Dendritic cell treated with granulocyte-macrophage colony-stimulating factor and Interleukin-4, amounts not matched to agents 40 ng/mL and 50 ng/mL, for 4 days (primary cell): ENCODE data around the gene COPZ2.
"Not testable (repeated sequence)": the region's sequence is repeated elsewhere in the genome, so short reads cannot be mapped to it uniquely, and the experiment has no call there.

Source experiments
- H3K27ac Mint-ChIP-seq: one replicate; pipeline ENCODE4 v1.8.0; 2022; ENCODE audit warnings: mild to moderate bottlenecking, mixed read lengths
- H3K27me3 Mint-ChIP-seq: one replicate; pipeline ENCODE4 v1.8.0; 2022; ENCODE audit warnings: mild to moderate bottlenecking, mixed read lengths
- H3K36me3 Mint-ChIP-seq: one replicate; pipeline ENCODE4 v1.8.0; 2022; ENCODE audit warnings: low read depth, mixed read lengths
- H3K4me1 Mint-ChIP-seq: one replicate; pipeline ENCODE4 v1.8.0; 2022; ENCODE audit warnings: low read depth, mixed read lengths
- H3K4me3 Mint-ChIP-seq: one replicate; pipeline ENCODE4 v1.8.0; 2022; ENCODE audit warnings: mild to moderate bottlenecking, moderate library complexity, mixed read lengths
- H3K9me3 Mint-ChIP-seq: one replicate; pipeline ENCODE4 v1.8.0; 2022; ENCODE audit warnings: mixed read lengths
- intact Hi-C: fragments of 100-400 bp; cut with micrococcal nuclease; formaldehyde crosslinking; loops from one replicate; pipeline ENCODE4 v1.15.0; 2022

COPZ2 gene, protein sequence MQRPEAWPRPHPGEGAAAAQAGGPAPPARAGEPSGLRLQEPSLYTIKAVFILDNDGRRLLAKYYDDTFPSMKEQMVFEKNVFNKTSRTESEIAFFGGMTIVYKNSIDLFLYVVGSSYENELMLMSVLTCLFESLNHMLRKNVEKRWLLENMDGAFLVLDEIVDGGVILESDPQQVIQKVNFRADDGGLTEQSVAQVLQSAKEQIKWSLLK

DNA sequence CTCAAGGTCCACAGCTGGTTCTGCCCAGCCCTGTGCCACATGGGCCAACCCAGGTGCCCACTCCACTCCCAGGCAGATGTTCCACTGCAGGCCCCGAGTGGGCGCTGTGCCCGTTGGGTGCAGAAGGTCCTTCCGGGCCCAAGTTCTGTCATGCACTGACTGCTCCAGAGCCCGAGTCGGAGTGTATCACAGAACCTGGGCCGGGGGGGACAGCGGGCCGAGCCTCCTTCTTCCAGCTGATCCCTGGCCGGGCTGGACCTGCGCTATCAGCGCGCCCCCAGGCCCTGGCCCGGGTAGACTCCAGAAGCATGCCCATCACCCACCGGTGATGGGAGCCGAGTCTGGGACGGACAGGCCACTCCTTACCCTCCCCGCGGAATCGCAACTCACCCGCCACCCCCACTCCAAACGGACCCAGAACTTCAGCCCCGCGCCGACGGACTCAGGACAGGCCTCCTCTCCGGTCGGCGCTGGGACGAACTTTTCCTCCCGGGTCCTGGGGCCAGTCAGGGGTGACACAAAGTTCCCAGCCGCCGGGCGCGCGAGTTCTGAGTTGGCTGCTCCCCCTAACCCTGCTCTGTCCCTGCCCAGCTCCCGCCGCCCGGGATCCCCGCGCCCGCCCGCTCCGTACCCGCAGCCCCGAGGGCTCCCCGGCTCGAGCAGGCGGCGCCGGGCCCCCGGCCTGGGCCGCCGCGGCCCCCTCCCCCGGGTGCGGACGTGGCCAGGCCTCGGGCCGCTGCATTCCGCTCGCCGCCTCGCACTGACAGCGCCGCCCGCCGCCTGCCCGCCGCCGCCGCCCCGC is at the start of gene COPZ2:
Gene COPZ2, minus strand, starts transcription at position 762 of the 802 bp plus-strand sequence. Its CDS starts 20 bp downstream, at position 742.
- H3K9me3 Mint-ChIP-seq, result no peaks in the 10 kb centered on the region
- peaks cover 22% of the 10 kb centered on the region for H3K4me1 Mint-ChIP-seq
- peaks cover 59% of the 10 kb centered on the region for H3K27me3 Mint-ChIP-seq
- intact Hi-C loops, result no loop called here
- no peaks in the 10 kb centered on the region for H3K36me3 Mint-ChIP-seq
- H3K4me3 Mint-ChIP-seq, result peak within 1 kb of the TSS; percentile 80
- H3K27ac Mint-ChIP-seq, result peak within 1 kb of the TSS; percentile 52

DNA sequence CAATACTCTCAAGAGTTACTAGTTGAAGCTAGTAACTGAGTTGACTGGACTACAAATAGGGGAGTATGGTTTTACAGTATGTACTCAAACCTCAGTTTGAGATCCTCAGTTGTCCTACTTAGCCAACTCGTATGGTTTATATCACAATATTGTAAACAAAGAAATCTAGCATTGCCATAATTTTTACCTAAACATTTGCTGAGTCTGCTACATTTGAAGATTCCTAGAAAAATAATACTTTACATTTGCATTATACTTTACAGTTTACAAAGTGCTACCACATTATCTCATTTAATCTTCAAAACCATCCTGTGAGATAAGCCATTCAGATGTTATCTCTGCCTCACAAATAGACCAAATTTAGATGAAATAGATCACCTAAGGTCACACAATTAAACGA is 47.3 kb upstream of the COPZ2 start:
- H3K4me3 Mint-ChIP-seq, result no peak overlapping the region
- no peaks in the 10 kb centered on the region for H3K27me3 Mint-ChIP-seq
- no peaks in the 10 kb centered on the region for H3K9me3 Mint-ChIP-seq
- intact Hi-C loops, result no loop called here
- no peaks in the 10 kb centered on the region for H3K4me1 Mint-ChIP-seq
- H3K27ac Mint-ChIP-seq, result no peak overlapping the region
- peaks cover 9% of the 10 kb centered on the region for H3K36me3 Mint-ChIP-seq

DNA sequence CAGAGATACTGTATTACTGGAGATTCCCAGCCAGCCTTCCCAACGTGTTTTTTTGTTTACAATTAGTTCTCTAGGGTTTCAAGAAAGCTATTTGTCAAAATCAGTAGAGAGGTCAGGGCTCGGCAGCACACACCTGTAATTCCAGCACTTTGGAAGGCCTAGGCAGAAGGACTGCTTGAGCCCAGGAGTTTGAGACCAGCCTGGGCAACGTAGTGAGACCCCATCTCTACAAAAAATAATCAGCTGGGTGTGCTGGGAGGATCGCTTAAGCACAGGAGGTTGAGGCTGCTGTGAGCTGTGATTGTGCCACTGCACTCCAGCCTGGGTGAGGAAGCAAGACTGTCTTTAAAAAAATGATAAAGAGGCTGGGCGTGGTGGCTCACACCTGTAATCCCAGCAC is 44.3 kb upstream of the COPZ2 start:
- no peak overlapping the region for H3K27ac Mint-ChIP-seq
- no peaks in the 10 kb centered on the region for H3K4me1 Mint-ChIP-seq
- intact Hi-C loops, result loop anchor here (2.0 kb wide), 1 partner anchor 49 kb away; no protein-coding TSS in a partner anchor

DNA sequence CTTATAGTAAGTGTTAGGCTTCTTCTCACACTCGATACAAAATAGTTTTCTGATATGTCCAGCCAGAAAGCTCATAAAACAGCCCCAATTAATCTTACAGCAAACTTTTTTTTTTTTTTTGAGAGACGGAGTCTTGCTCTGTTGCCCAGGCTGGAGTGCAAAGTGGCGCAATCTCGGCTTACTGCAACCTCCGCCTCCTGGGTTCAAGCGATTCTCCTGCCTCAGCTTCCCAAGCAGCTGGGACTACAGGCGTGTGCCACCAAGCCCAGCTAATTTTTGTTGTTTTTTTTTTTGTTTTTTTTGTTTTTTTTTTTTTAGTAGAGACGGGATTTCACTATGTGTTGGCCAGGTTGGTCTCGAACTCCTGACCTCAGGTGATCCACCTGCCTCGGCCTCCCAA is 39.6 kb upstream of the COPZ2 start:
- H3K27me3 Mint-ChIP-seq, intact Hi-C loops, H3K9me3 Mint-ChIP-seq, H3K27ac Mint-ChIP-seq, H3K4me3 Mint-ChIP-seq, H3K4me1 Mint-ChIP-seq: not testable (repeated sequence)
- H3K36me3 Mint-ChIP-seq, result peaks cover 50% of the 10 kb centered on the region

More for the DNA sequence above, 44.3 kb upstream of the COPZ2 start:
- Mint-ChIP-seq H3K36me3 (peaks cover 3% of the 10 kb centered on the region), H3K9me3 (no peaks in the 10 kb centered on the region), H3K4me3 (no peak overlapping the region), H3K27me3 (no peaks in the 10 kb centered on the region)

DNA sequence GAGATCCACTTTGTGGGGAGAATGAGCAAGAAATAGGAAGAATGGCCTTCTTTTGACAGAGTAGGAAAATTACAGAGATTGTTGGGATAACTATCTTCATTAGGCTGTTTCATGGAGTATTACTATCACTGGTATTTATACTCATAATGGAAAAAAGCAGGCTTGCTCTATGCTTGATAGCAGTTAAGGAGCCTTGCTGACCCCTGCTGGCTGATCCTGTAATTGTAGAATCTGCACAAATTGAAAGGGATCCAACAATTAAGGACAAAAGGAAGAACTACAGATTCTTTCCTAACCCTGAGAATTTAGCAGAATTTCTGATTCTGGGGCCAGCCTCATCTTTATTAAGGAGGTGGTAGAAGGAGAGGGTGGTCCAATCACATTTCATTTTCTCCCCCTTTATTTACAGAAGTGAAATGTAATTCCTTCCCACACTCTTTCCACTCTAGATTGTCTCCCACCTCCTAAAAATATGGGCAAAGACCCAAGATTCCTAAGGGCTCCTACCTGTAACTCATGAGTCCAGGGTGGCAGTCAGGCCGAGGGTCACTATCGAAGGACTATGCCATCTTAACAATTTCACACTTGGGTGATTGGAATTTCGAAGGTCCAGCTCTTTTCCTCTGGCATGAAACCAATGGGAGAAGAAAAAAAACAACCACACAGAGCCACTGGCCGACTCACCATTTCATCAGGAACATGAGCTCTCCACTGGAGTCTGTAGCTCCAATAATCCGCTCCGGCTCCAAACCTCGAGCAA is 36.9 kb upstream of the COPZ2 start:
- intact Hi-C loops, result loop anchor here (1.0 kb wide), 1 partner anchor 48 kb away; no protein-coding TSS in a partner anchor
- Mint-ChIP-seq H3K9me3 (no peaks in the 10 kb centered on the region), H3K27me3 (no peaks in the 10 kb centered on the region), H3K4me1 (no peaks in the 10 kb centered on the region), H3K36me3 (peaks cover 74% of the 10 kb centered on the region), H3K27ac (no peak overlapping the region), H3K4me3 (no peak overlapping the region)

DNA sequence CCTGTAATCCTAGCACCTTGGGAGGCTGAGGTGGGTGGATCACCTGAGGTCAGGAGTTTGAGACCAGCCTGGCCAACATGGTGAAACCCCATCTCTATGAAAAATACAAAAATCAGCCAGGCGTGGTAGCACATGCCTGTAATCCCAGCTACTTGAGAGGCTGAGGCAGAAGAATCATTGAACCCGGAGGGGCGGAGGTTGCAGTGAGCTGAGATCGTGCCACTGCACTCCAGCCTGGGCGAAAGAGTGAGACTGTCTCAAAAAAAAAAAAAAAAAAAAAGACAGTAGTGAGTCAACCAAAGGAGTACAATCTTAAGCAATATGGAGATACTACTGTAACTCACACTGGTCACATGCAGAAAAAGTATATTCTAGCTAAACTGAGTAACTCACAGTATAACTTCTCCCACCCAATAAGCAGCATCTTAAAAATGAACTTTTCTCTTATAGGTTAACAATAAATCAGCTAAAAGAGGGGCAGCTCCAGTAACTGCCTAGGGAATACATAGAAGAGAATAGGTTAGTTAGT is 36.0 kb upstream of the COPZ2 start:
- not testable (repeated sequence) for H3K4me3 Mint-ChIP-seq, H3K4me1 Mint-ChIP-seq, H3K9me3 Mint-ChIP-seq, H3K27ac Mint-ChIP-seq, H3K27me3 Mint-ChIP-seq
- intact Hi-C loops, result loop anchor here (1.0 kb wide), 1 partner anchor 47 kb away; no protein-coding TSS in a partner anchor
- H3K36me3 Mint-ChIP-seq, result peaks cover 82% of the 10 kb centered on the region

DNA sequence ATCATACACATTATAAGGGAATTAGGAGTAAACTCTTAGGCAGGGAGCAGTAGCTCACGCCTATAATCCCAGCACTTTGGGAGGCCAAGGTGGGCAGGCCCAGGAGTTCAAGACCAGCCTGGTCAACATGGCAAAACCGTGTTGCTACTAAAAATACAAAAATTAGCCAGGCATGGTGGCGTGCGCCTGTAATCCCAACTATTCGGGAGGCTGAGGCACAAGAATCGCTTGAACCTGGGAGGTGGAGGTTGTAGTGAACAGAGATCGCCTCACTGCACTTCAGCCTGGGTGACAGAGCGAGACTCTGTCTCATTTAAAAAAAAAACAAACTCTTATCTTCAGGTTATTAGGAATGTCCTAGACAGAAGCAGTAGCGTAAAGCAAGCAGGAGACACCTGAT is 35.2 kb upstream of the COPZ2 start:
- H3K9me3 Mint-ChIP-seq, H3K4me3 Mint-ChIP-seq, H3K27ac Mint-ChIP-seq, H3K4me1 Mint-ChIP-seq, intact Hi-C loops, H3K27me3 Mint-ChIP-seq: not testable (repeated sequence)
- H3K36me3 Mint-ChIP-seq, result peaks cover 91% of the 10 kb centered on the region

DNA sequence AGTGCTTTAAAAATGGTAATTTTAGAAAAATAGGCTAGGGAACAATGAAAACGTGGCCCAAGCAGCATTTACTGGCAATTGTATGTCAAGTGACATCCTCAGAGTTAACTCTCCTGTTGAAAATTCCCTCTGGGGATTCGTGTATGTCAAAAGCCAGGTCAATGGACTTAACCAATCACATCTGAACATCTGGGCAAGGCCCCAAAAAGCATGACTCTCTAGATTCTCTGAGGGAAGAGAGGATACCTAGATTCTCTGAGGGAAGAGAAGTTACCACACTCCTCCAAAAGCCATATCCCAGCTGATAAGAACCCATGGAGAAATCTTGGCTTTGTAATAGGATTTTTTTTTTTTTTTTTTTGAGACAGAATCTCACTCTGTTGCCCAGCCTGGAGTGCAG is 34.1 kb upstream of the COPZ2 start:
- no peak overlapping the region for H3K4me3 Mint-ChIP-seq
- no peak overlapping the region for H3K27ac Mint-ChIP-seq
- no peaks in the 10 kb centered on the region for H3K27me3 Mint-ChIP-seq
- H3K4me1 Mint-ChIP-seq, result no peaks in the 10 kb centered on the region
- H3K36me3 Mint-ChIP-seq, result peaks cover 92% of the 10 kb centered on the region
- H3K9me3 Mint-ChIP-seq, result no peaks in the 10 kb centered on the region
- intact Hi-C loops, result no loop called here

DNA sequence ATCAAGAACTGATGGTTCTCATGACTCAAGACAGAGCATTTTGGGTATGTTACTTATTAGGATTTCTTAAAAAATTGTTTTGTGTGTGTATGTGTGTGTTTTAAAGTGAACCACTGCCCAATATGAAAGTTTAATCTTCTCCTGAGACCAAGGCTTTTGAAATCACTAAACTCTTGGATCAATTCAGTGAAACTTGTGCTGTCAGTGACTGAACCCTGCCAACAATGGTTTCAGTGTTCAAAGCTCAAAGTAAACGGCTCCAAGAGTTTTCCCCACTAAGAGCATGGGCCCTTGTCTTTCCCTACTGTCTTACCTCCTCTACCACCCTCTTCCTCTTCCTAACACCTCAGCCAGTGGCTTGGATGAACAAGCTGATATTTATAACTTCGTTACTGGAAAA is 32.6 kb upstream of the COPZ2 start:
- Mint-ChIP-seq H3K27me3 (no peaks in the 10 kb centered on the region), H3K4me1 (no peaks in the 10 kb centered on the region), H3K4me3 (no peak overlapping the region), H3K36me3 (peaks cover 92% of the 10 kb centered on the region), H3K27ac (no peak overlapping the region), H3K9me3 (no peaks in the 10 kb centered on the region)
- intact Hi-C loops, result no loop called here

DNA sequence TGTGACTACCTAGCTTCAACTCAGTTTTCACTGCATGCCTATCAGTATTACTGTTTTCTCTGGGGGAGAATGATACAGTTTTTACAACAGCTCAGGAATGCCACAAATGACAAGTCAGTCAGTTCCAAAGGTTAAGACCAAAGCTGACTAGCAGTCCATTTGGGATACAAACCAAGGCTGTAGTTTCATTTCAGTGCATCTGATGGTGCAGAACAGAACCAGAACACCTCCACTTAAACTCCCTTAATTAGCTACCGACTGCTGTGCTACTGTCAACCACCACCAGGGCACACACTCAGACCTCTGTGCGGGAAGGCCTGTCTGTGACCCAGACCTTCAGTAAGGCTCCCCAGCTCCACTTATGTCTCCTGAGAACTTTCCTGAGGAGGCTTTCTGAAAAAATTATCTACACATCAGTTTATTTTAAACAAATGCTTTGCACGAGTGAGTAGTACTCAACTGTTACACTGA is 30.9 kb upstream of the COPZ2 start:
- H3K9me3 Mint-ChIP-seq, result no peaks in the 10 kb centered on the region
- intact Hi-C loops, result no loop called here
- H3K27ac Mint-ChIP-seq, result no peak overlapping the region
- no peaks in the 10 kb centered on the region for H3K27me3 Mint-ChIP-seq
- peaks cover 92% of the 10 kb centered on the region for H3K36me3 Mint-ChIP-seq
- no peaks in the 10 kb centered on the region for H3K4me1 Mint-ChIP-seq
- H3K4me3 Mint-ChIP-seq, result no peak overlapping the region

DNA sequence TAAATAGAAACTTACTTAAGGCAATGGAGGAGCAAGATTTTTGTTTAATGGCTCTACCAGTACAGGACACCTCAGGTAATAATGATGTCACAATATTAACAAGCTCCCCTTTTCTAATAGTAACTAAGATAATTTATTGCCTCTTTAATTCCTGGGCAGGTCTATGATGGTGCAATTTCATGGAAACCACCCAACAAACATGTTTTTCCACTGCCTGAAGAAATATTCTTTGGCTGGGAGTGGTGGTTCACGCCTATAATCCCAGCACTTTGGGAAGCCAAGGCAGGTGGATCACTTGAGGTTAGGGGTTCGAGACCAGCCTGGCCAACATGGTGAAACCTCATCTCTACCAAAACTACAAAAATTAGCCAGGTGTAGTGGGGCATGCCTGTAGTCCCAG is 30.2 kb upstream of the COPZ2 start:
- H3K27me3 Mint-ChIP-seq, H3K9me3 Mint-ChIP-seq, H3K27ac Mint-ChIP-seq, H3K4me1 Mint-ChIP-seq, intact Hi-C loops, H3K4me3 Mint-ChIP-seq: not testable (repeated sequence)
- peaks cover 90% of the 10 kb centered on the region for H3K36me3 Mint-ChIP-seq

DNA sequence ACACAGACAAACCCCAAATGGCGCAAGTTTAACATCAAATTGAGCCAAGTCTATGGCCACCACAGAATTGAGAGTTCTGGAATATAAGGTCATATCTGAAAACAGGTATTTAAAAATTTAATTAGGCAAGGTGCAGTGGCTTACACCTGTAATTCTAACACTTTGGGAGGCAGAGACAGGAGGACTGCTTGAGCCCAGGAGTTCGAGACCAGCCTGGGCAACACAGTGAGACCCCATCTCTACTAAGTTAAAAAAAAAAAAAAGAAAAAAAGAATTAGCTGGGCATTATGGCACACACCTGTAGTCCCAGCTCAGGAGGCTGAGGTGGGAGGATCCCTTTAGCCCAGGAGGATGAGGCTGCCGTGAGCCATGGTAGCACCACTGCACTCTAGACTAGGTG is 29.6 kb upstream of the COPZ2 start:
- Mint-ChIP-seq H3K4me1 (no peaks in the 10 kb centered on the region), H3K4me3 (no peak overlapping the region), H3K27ac (no peak overlapping the region), H3K9me3 (no peaks in the 10 kb centered on the region), H3K36me3 (peaks cover 90% of the 10 kb centered on the region), H3K27me3 (no peaks in the 10 kb centered on the region)
- intact Hi-C loops, result no loop called here

DNA sequence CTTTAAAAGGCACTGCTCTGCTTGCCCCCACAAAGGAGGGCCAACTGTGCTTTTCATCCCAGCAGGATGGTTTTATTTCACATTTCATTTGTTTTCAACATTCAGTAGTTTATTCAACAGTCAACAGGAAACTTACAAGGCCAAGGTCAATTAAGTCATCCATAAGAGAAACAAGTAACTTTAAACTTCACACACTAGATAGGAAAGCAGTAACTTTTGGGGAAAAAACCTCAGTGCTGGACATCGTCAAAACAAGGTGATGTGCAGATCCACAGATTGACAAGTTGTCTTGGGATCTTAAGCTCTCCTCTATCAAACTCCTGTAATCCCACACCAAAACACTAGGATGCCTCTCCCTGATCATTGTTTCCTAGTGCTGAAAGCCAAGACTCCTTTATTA is 29.1 kb upstream of the COPZ2 start:
- intact Hi-C loops, result no loop called here
- H3K36me3 Mint-ChIP-seq, result peaks cover 90% of the 10 kb centered on the region

DNA sequence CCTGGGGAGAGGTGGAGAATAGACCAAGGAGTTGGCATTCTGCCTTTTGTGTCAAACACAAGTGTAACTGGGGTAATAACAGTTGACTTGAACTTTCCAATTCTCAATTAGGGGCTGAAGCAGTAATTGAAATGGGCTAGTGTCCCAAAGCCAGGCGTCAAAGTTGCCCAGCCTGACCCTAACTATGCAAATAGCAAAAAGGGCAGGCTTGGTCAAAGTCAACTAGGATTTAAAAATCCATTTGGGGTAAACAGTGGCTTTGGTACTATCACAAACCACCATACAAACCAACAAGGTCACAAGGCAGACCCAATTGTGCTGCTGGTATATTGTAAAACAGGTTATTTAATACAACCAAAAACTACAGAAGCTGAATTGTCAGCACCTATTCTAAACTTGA is 28.6 kb upstream of the COPZ2 start:
- Mint-ChIP-seq H3K27me3 (no peaks in the 10 kb centered on the region), H3K27ac (no peak overlapping the region), H3K9me3 (no peaks in the 10 kb centered on the region), H3K4me3 (no peak overlapping the region), H3K36me3 (peaks cover 90% of the 10 kb centered on the region), H3K4me1 (peaks cover 4% of the 10 kb centered on the region)
- intact Hi-C loops, result no loop called here

More for the DNA sequence above, 29.1 kb upstream of the COPZ2 start:
- no peaks in the 10 kb centered on the region for H3K4me1 Mint-ChIP-seq
- no peaks in the 10 kb centered on the region for H3K9me3 Mint-ChIP-seq
- H3K27ac Mint-ChIP-seq, result no peak overlapping the region
- no peak overlapping the region for H3K4me3 Mint-ChIP-seq
- no peaks in the 10 kb centered on the region for H3K27me3 Mint-ChIP-seq
